NCI-H2196 (cell line): ENCODE data around the gene TM7SF3.

Source experiments
- DNase-seq: peaks from one replicate; lab custom pipeline; 2025; ENCODE audit not compliant: unreplicated experiment; lab: John Stamatoyannopoulos, UW

The TM7SF3 gene

DNA sequence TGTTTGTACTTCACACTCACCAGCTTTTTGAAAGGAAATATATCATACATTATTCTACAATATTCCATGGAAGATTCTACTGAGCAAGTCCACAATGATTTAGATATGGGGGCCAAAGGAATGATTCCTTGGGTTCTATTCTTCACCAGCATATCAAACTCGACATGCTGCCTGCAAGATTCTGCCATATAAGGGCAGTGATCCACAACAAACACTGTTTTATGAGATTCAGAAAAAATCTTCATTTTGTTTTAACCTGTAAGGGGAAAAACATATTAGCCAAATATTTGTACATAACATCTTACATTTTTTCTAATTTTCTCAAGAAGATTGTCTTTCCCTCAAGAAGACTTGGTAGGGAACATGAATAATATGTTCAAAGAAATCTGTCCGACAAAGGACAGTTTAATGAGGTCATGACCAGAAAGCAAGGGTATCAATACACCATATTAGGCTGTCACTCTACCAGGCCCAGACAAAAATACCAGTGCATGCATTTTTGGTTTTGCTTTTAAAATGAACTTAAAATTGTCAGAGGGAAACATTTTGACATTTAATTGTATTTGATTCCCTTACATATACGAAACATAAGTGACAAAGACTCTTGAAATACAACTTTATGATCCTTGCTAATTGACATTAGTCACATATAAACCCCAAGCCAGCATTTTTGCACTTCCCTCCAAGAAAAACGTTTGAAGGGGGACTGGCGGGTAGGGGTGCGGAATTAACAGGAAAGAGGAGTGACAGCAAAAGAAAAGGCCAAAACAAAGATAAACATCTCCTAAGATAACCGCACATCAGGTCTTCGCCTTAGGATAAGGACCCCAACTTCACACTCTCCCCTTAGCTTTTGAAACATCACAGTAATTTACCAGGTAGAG, 77.4 kb downstream of the TM7SF3 start:
- no peak for DNase-seq

DNA sequence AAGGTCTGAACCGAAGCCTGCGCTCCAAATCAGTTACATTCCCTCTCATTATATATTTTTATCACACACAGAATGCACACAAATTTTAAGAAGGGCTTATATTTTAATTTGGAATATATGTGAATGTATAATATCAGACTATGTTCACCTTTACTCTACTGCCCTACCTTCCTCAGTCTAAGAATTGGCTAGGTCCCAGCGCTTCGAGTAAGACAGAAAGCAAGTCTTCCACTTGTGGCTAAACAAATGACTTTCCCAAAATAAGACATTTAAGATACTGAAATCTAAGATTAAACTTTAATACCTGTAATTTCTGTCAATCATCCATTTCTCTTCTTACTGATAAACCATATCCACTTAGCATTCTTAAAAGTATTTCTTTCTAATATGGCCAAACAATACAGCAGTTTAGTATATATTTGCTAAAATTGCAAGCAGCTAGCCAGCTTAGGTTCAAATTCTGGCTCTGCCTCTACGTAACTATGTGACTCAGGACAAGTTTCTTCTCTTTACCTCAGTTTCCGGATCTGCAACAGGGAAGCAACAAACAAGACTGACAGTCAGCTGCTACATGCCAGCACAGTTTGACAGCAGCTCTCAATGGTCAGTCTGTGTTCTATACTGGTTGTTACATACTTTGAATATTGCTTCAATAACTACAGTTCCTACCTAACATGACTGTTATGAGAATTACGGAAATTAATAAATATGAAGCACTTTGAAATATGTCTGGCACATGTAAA, 78.4 kb downstream of the TM7SF3 start:
- no peak for DNase-seq

DNA sequence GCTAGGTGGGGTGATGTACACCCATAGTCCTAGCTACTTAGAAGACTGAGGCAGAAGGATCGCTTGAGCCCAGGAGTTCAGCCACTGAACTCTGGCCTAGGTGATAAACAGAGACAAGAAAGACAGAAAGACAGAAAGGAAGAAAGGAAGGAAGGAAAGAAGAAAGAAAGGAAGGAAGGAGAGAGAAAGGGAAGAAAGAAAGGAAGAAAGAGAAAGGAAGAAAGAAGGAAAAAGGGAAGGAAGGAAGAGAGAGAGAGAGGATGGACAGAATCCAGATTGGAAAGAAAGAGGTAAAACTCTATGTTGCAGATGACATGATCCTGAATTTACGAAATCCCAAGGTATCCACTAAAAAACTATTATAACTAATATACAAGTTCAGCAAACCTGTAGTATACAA, 84.6 kb downstream of the TM7SF3 start:
- DNase-seq: no peak

DNA sequence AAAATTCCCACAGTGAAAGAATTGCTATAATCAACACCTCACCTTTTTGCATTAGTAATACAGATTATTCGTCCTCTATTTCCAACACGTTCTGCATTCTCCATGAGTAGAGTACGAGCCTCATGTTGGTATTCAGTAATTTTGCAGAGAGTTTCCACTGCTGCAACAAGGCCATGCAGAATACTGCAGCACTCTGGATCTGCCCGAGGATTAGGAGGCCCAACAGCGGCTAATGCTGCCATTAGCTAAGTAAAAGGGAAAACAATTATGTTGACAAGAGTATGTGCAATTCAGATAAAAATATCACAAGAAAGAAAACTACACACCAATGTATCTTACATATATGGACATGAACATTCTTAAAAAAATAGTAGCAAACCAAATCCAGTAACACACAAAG, 85.5 kb downstream of the TM7SF3 start:
- DNase-seq: no peak
